ENCODE measurements around the gene SLC6A11.

- no peak for TF ChIP-seq POLR2A (IDR thresholded peaks at IDR 0.05)
- TF ChIP-seq CTCF (IDR thresholded peaks at IDR 0.05 in 8 of 11, conservative IDR thresholded peaks at IDR 0.05 in 3 of 11): no peak
Measured at GRCh38 chr3:10949197-10949596, 133.2 kb downstream of the SLC6A11 start.
